Muscle of back (tissue), 11 donors: ENCODE measurements around the gene ZNF174. TPM values are rescaled to one million over a fixed set of nuclear protein-coding genes. Genes with fewer than 3 reads are reported as not detected.

ENCODE experiments used
- DNase-seq, 3 donors: peaks; one replicate each; pipeline versions ENCODE4 v3.0.0 to v3.0.0-alpha.2; 2013
- polyA plus RNA-seq, 10 donors: library from polyadenylated mRNA; unstranded; fragments of 120-200 nt; gene quantifications; one replicate each; pipeline ENCODE4 v1.2.1, GENCODE V29; 2013; ENCODE audit not compliant: insufficient read length in 10 of 10

Gene ZNF174
- polyA plus RNA-seq, 10 donors: 6.8 to 9.6 (median 8.5) TPM

- DNase-seq: no peak
These were observed 38.6 kb downstream of the ZNF174 start for GRCh38 chr16:3439637-3440036.

GRCh38 chr16:3443108-3444031, 42.4 kb downstream of the ZNF174 start, which contains the start of the genes NAA60 and ZNF597:
TSS of gene NAA60 (plus strand) at chr16:3443680. CDS start at chr16:3476228, 32,548 bp downstream.
TSS of gene ZNF597 (minus strand) at chr16:3443504. CDS start at chr16:3443153, 351 bp downstream.
- DNase-seq: peak; percentile 89 to 94 (median 91)

GRCh38 chr16:3444032-3444388, 43.0 kb downstream of the ZNF174 start:
- DNase-seq: peak; percentile 32 to 60 (median 38)

GRCh38 chr16:3454093-3454492, 53.1 kb downstream of the ZNF174 start:
- no peak for DNase-seq

GRCh38 chr16:3454631-3455147, 53.7 kb downstream of the ZNF174 start:
- no peak for DNase-seq

GRCh38 chr16:3457434-3458252, 56.6 kb downstream of the ZNF174 start:
- DNase-seq: peak; percentile 91 to 97 (median 92)

GRCh38 chr16:3458278-3458851, 57.4 kb downstream of the ZNF174 start:
- peak in 2 of 3 donors; percentile 33 to 67 for DNase-seq

GRCh38 chr16:3458852-3459361, 57.9 kb downstream of the ZNF174 start:
- DNase-seq: no peak

Other genes with a start within 250 kb of the ZNF174 start
- not detected for gene OR1F1, start 213.0 kb upstream of the ZNF174 start, polyA plus RNA-seq
- 1 to 10 TPM; 5.1 to 9.2 (median 6.7) TPM for gene ZNF200, start 166.1 kb upstream of the ZNF174 start, polyA plus RNA-seq
- gene MEFV, start 144.6 kb upstream of the ZNF174 start, polyA plus RNA-seq: under 1 TPM; 0.09 to 0.65 (median 0.24) TPM
- 10 to 100 TPM; 22.9 to 34.2 (median 27.5) TPM for gene ZNF263, start 117.7 kb upstream of the ZNF174 start, polyA plus RNA-seq
- 10 to 100 TPM in 1 of 10 donors, 1 to 10 TPM in 9; 7.2 to 11.6 (median 8.4) TPM for gene TIGD7, start 95.8 kb upstream of the ZNF174 start, polyA plus RNA-seq
- 10 to 100 TPM; 19.4 to 37.1 (median 26.7) TPM for gene ZNF75A, start 95.7 kb upstream of the ZNF174 start, polyA plus RNA-seq
- under 1 TPM in 8 of 10 donors, not detected in 2; 0.20 to 0.50 (median 0.24) TPM for gene OR2C1, start 45.3 kb upstream of the ZNF174 start, polyA plus RNA-seq
- gene ZSCAN32, start 211 bp upstream of the ZNF174 start, polyA plus RNA-seq: 10 to 100 TPM in 6 of 10 donors, 1 to 10 TPM in 4; 4.6 to 13.8 (median 10.9) TPM
- gene ZNF597, start 42.3 kb downstream of the ZNF174 start, polyA plus RNA-seq: 1 to 10 TPM; 1.4 to 2.7 (median 2.3) TPM
- gene NAA60, start 42.5 kb downstream of the ZNF174 start, polyA plus RNA-seq: 10 to 100 TPM; 27.3 to 36.3 (median 31.1) TPM
- gene C16orf90, start 94.3 kb downstream of the ZNF174 start, polyA plus RNA-seq: not detected
- 10 to 100 TPM; 14.8 to 30.1 (median 19.5) TPM for gene CLUAP1, start 99.8 kb downstream of the ZNF174 start, polyA plus RNA-seq
- gene NLRC3, start 176.2 kb downstream of the ZNF174 start, polyA plus RNA-seq: 1 to 10 TPM in 6 of 10 donors, under 1 TPM in 4; 0.60 to 2.9 (median 1.3) TPM
- 1 to 10 TPM; 3.6 to 6.8 (median 4.7) TPM for gene SLX4, start 210.4 kb downstream of the ZNF174 start, polyA plus RNA-seq